ENCODE results near the gene RAP1GDS1. TPM values are rescaled to one million over a fixed set of nuclear protein-coding genes. Genes with fewer than 3 reads are reported as not detected.
A peak's percentile ranks its signal among the peaks of the same experiment; 100 is the strongest.

RAP1GDS1 gene
- total and polyA plus RNA-seq, 2 of the 13 experiments (the other 11 are each of a cell fraction or from before 2014, with no cell fraction given), result 19.3 to 42.5 TPM

DNA sequence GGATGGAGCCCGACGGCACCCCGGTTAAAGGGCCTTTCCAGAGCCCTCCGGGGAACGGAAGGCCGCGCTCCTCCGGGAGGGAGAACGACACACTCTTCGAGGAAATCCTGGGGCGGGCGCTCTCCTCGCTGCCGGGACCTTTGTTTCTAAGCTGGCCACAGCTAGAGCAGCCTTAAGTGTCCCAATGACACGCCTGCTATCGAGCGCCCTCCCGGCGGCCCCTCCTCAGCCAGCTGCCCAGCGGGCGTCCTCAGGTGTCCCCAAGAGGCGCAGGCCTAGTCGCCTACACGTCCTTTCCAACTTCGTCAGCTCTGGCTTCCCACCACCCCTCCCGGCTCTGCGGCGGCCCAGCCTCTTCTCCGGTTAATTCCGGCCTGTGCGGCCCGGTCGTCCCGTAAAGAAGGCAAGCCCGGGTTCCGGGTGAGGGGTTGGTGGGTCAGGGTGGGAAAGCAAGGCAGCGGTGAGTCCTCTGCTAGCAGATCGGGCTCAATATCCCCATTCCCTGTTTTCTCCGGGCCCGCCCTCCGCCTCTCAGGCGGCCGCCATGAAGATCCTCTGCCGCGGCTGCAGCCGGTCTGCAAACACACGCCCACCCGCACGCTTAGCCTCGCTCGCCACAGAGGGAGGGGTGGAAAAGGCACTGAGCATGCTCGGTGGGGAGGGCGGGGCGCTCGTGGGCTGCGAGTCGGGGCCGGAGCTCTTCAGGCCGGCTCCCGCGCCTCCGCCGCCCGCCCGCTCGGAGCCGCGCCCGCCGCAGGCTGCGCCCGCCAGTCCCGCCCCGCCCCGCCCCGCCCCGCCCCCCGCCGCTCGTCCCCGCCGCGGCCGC is at the start of gene RAP1GDS1 (continued):
- TF ChIP-seq, protein P1, sequence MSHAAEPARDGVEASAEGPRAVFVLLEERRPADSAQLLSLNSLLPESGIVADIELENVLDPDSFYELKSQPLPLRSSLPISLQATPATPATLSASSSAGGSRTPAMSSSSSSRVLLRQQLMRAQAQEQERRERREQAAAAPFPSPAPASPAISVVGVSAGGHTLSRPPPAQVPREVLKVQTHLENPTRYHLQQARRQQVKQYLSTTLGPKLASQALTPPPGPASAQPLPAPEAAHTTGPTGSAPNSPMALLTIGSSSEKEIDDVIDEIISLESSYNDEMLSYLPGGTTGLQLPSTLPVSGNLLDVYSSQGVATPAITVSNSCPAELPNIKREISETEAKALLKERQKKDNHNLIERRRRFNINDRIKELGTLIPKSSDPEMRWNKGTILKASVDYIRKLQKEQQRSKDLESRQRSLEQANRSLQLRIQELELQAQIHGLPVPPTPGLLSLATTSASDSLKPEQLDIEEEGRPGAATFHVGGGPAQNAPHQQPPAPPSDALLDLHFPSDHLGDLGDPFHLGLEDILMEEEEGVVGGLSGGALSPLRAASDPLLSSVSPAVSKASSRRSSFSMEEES (CRISPR knock-in tag; IDR thresholded peaks at IDR 0.05), result no peak
- TF ChIP-seq RARG (CRISPR knock-in tag; IDR thresholded peaks at IDR 0.05; ENCODE audit: low read depth) (no peak), ZNF382 (CRISPR knock-in tag; IDR thresholded peaks at IDR 0.05; ENCODE audit: borderline replicate concordance) (no peak), ZMYM3 (CRISPR knock-in tag; IDR thresholded peaks at IDR 0.05) (peak; percentile 39; the same call in 1 of the 2 replicates), ZMAT3 (CRISPR knock-in tag; conservative IDR thresholded peaks at IDR 0.05) (no peak), SALL1 (CRISPR knock-in tag; IDR thresholded peaks at IDR 0.05) (no peak; the same call in 1 of the 2 replicates), MZF1 (CRISPR knock-in tag; IDR thresholded peaks at IDR 0.05; ENCODE audit: borderline replicate concordance) (no peak), REXO4 (CRISPR knock-in tag; IDR thresholded peaks at IDR 0.05; ENCODE audit: borderline replicate concordance) (no peak), CEBPG (CRISPR knock-in tag; IDR thresholded peaks at IDR 0.05) (no peak), ZZZ3 (CRISPR knock-in tag; IDR thresholded peaks at IDR 0.05; ENCODE audit: borderline replicate concordance) (peak; percentile 72; the same call in 1 of the 2 replicates), GLI4 (CRISPR knock-in tag; IDR thresholded peaks at IDR 0.05; ENCODE audit: borderline replicate concordance) (no peak; the same call in 1 of the 2 replicates), STAT5B (CRISPR knock-in tag; IDR thresholded peaks at IDR 0.05) (no peak), U2AF2 (IDR thresholded peaks at IDR 0.05; ENCODE audit: low read depth, low read length) (no peak), SP4 (CRISPR knock-in tag; IDR thresholded peaks at IDR 0.05) (peak; percentile 7; the same call in 1 of the 2 replicates), SP140L (CRISPR knock-in tag; IDR thresholded peaks at IDR 0.05; ENCODE audit: borderline replicate concordance) (no peak), ZEB1 (IDR thresholded peaks at IDR 0.05; ENCODE audit: insufficient replicate concordance, low read depth) (peak; percentile 63), ELF1 (CRISPR knock-in tag; IDR thresholded peaks at IDR 0.05) (peak; percentile 48)
- TF ChIP-seq, protein P2, sequence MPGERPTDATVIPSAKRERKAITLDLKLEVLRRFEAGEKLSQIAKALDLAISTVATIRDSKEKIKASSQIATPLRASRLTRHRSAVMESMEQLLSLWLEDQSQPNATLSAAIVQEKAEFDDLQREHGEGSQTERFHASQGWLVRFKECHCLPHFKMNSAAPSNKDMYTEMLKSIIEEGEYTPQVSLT (CRISPR knock-in tag; IDR thresholded peaks at IDR 0.05; ENCODE audit: borderline replicate concordance, low read depth), result peak; percentile 57; the same call in 1 of the 2 replicates
- TF ChIP-seq, protein P3, sequence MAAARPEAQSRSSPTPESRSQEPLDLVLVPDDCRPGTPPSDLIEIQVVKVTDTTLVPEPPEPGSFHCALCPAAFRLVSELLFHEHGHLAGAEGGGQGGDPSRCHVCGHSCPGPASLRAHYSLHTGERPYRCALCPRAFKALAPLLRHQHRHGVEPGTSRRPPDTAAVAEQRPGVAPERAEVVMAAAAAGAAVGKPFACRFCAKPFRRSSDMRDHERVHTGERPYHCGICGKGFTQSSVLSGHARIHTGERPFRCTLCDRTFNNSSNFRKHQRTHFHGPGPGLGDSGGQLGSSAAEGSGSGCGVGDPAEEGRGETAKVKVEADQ (CRISPR knock-in tag; IDR thresholded peaks at IDR 0.05; ENCODE audit: borderline replicate concordance), result no peak
- TF ChIP-seq, protein P4, sequence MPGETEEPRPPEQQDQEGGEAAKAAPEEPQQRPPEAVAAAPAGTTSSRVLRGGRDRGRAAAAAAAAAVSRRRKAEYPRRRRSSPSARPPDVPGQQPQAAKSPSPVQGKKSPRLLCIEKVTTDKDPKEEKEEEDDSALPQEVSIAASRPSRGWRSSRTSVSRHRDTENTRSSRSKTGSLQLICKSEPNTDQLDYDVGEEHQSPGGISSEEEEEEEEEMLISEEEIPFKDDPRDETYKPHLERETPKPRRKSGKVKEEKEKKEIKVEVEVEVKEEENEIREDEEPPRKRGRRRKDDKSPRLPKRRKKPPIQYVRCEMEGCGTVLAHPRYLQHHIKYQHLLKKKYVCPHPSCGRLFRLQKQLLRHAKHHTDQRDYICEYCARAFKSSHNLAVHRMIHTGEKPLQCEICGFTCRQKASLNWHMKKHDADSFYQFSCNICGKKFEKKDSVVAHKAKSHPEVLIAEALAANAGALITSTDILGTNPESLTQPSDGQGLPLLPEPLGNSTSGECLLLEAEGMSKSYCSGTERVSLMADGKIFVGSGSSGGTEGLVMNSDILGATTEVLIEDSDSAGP (CRISPR knock-in tag; IDR thresholded peaks at IDR 0.05; ENCODE audit: borderline replicate concordance), result peak; percentile 83; the same call in 1 of the 2 replicates
- TF ChIP-seq, protein P5, sequence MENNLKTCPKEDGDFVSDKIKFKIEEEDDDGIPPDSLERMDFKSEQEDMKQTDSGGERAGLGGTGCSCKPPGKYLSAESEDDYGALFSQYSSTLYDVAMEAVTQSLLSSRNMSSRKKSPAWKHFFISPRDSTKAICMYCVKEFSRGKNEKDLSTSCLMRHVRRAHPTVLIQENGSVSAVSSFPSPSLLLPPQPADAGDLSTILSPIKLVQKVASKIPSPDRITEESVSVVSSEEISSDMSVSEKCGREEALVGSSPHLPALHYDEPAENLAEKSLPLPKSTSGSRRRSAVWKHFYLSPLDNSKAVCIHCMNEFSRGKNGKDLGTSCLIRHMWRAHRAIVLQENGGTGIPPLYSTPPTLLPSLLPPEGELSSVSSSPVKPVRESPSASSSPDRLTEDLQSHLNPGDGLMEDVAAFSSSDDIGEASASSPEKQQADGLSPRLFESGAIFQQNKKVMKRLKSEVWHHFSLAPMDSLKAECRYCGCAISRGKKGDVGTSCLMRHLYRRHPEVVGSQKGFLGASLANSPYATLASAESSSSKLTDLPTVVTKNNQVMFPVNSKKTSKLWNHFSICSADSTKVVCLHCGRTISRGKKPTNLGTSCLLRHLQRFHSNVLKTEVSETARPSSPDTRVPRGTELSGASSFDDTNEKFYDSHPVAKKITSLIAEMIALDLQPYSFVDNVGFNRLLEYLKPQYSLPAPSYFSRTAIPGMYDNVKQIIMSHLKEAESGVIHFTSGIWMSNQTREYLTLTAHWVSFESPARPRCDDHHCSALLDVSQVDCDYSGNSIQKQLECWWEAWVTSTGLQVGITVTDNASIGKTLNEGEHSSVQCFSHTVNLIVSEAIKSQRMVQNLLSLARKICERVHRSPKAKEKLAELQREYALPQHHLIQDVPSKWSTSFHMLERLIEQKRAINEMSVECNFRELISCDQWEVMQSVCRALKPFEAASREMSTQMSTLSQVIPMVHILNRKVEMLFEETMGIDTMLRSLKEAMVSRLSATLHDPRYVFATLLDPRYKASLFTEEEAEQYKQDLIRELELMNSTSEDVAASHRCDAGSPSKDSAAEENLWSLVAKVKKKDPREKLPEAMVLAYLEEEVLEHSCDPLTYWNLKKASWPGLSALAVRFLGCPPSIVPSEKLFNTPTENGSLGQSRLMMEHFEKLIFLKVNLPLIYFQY (CRISPR knock-in tag; IDR thresholded peaks at IDR 0.05; ENCODE audit: borderline replicate concordance), result 0 out of 2 replicates have a peak, but pooled peaks have one; percentile 46

Data from HepG2 (cell line).